GM18870 (cell line): Measurements from ENCODE around the gene MICU2.
"Not testable (repeated sequence)": the region's sequence is repeated elsewhere in the genome, so short reads cannot be mapped to it uniquely, and the experiment has no call there.

Experiments
- ATAC-seq: cut with Tn5 transposase; IDR thresholded peaks from one replicate; pipeline ENCODE4 v1.9.1; 2021; ENCODE audit warnings: moderate library complexity; ENCODE audit not compliant: unreplicated experiment

The MICU2 gene

GRCh38 chr13:21595546-21595822, 8.5 kb downstream of the MICU2 start:
- ATAC-seq = peak; percentile 74

GRCh38 chr13:21594715-21595545, 9.0 kb downstream of the MICU2 start:
- peak; percentile 40 for ATAC-seq

DNA sequence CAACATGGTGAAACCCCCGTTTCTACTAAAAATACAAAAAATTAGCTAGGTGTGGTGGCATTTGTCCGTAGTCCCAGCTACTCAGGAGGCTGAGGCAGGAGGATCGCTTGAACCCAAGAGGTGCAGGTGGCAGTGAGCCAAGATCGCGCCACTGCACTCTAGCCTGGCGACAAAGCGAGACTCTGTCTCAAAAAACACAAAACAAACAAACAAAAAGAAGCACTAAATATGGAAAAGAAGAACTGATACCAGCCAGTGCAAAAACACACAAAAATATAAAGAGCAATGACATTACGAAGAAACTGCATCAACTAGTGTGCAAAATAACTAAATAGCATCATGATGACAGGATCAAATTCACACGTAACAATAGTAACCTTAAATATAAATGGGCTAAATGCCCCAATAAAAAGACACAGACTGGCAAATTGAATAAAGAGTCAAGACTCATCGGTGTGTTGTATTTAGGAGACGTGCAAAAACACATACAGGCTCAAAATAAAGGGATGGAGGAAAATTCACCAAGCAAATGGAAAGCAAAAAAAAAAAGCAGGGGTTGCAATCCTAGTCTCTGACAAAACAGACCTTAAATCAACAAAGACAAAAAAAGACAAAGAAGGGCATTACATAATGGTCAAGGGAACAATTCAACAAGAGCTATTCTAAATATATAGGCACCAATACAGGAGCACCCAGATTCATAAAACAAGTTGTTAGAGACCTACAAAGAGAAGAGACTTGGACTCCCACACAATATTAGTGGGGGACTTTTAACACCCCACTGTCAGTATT, 13.1 kb downstream of the MICU2 start:
- not testable (repeated sequence) for ATAC-seq

GRCh38 chr13:21590231-21590630, 13.7 kb downstream of the MICU2 start:
- no peak for ATAC-seq

DNA sequence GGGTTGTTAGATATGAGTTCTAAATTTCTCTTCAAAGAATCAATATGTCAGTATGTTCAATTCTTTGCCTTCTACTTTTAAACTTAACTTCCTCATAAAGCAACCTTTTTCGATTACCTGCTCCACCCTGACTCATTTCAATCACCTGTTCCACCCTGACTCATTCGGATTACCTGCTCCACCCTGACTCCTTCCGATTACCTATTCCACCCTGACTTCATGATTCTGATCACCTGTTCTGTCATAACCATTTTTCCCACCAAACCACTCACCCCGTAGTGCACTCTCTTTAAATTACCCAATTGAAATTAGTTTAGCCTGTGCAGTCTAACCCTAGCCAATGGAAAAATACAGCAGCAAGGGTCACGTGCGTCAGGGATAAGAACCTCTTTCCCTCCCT, 14.5 kb downstream of the MICU2 start:
- ATAC-seq = not testable (repeated sequence)

DNA sequence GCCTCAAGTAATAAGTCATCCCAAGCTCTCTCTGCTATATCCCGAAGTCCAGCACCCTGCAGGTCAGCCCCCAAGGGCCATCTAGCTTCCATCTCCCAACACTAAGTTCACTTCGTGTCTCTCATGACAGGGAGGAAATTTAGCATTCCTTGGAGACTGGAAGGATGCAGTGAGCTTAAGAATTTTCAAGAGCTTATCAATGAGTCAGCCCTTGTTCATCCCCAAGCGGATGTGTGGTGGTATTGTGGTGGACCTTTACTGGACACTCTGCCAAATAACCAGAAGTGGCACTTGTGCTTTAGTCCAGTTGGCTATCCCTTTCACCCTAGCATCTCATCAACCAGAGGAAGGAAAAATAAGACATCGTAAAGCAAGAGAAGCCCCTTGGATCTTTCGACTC, 15.6 kb downstream of the MICU2 start:
- not testable (repeated sequence) for ATAC-seq

GRCh38 chr13:21584973-21585592, 18.9 kb downstream of the MICU2 start:
- no peak for ATAC-seq

DNA sequence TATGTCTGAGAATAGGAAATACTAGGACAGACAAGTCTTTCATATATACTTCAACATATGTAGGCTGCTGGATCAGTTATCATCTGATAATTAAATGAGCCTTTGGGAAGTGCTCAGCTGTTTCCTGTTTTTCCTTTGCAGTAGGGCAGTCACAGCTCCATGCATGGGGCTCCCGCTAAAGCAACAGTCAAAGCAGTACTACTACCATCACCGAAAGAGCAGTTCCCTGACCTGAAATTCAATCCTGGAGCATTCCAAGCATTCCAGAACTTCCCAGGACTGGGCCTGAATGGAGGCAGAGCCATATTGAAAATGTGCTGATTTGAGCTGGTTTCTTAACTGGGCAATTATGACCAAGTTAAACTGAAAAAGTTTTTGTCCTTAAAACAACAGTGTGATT, 20.5 kb downstream of the MICU2 start:
- ATAC-seq = no peak

GRCh38 chr13:21580736-21581135, 23.2 kb downstream of the MICU2 start:
- ATAC-seq = no peak

DNA sequence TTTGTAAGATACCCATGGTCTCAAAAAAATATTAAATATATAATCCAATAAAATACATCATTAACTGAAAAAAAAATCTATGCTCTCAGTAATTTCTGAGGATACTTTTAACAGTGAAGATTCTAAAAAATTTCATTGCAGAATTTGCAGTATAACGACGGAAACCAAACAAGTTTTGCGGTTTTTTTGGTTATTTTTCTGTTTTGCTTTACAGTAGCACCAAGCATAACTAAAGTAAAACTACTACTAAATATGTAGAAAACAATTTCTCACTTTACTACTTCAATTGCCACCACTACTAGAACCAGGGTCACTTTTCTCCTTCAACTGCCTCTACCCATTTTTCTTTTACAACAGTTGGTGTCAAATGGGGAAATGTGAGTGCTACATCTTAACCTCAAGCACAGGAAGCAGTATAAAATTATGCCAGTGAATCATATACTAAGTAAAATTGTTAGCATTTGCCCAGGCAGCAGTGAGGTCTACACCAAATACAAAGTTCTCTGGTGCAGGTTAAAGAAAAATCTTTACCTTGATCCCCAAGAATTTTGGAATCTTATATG, 24.1 kb downstream of the MICU2 start:
- ATAC-seq = peak; percentile 76

GRCh38 chr13:21578748-21579147, 25.2 kb downstream of the MICU2 start:
- ATAC-seq = no peak

DNA sequence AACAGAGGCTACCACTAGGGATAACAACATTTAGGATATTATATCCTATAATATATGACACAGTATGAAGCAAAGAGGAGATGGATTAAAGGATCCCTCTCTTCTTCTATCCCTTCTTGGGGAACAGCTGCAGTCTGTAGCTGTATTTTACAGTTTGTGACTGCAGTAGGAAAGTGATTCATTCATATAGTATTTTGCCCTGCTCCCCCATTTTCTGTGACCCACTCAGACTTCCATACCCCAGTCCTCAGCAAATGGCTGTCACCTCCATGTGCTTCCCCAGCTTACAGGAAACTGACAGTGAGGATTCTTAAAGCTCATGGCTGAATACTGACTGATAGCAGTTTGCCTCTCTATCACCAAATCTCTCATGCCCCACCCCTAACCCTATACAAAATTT, 27.5 kb downstream of the MICU2 start:
- ATAC-seq = no peak

- no peak for ATAC-seq
Measured at GRCh38 chr13:21573920-21574712, 29.9 kb downstream of the MICU2 start.

GRCh38 chr13:21569686-21570085, 34.3 kb downstream of the MICU2 start:
- ATAC-seq = no peak

GRCh38 chr13:21568854-21569253, 35.1 kb downstream of the MICU2 start:
- no peak for ATAC-seq

DNA sequence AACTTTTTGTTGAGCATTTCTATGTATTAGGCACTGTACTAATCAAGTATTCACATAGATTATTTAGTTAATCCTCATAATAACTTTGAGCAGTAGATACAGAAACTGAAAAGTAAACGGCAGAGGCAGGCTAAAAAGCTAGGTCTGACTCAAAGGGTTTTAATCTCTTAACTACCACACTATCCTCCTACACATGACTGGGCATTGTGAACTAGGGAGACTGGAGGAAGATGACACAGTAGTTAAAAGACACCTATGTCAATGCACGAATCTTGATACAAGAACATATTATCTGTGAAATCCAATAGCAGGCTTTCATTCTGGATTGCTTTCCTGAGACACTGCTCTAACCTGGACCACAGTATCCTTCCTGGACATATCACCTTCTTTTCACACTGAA, 36.3 kb downstream of the MICU2 start:
- no peak for ATAC-seq

- ATAC-seq = no peak
Measured at GRCh38 chr13:21557995-21558394, 46.0 kb downstream of the MICU2 start.

- ATAC-seq = no peak
Measured at GRCh38 chr13:21556051-21556450, 47.9 kb downstream of the MICU2 start.

DNA sequence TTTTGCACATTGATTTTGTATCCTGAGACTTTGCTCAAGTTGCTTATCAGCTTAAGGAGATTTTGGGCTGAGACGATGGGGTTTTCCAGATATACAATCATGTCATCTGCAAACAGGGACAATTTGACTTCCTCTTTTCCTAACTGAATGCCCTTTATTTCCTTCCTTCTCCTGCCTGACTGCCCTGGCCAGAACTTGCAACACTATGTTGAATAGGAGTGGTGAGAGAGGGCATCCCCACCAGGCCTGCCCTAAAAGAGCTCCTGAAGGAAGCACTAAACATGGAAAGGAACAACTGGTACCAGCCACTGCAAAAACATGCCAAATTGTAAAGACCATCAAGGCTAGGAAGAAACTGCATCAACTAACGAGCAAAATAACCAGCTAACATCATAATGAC, 50.7 kb downstream of the MICU2 start:
- ATAC-seq = not testable (repeated sequence)

- ATAC-seq = no peak
Measured at GRCh38 chr13:21550918-21551317, 53.1 kb downstream of the MICU2 start.

- ATAC-seq = no peak
Measured at GRCh38 chr13:21549633-21550032, 54.3 kb downstream of the MICU2 start.
